Ishikawa (cell line): Measurements from ENCODE around the gene TCF7L2.

Experiments
- CEBPB ChIP-seq: IDR thresholded peaks from 2 replicates; pipeline ENCODE4 v1.6.1; 2012
- CREB1 ChIP-seq: IDR thresholded peaks from 2 replicates; pipeline ENCODE4 v1.6.1; 2012; ENCODE audit warnings: low read depth
- EGR1 ChIP-seq: IDR thresholded peaks from 2 replicates; pipeline ENCODE4 v1.6.1; 2012
- EP300 ChIP-seq: IDR thresholded peaks from 2 replicates; pipeline ENCODE4 v1.6.1; 2012; ENCODE audit warnings: borderline replicate concordance
- FOXM1 ChIP-seq: IDR thresholded peaks from 2 replicates; pipeline ENCODE4 v1.6.1; 2012; ENCODE audit warnings: low read depth, borderline replicate concordance
- MAX ChIP-seq: IDR thresholded peaks from 2 replicates; pipeline ENCODE4 v1.6.1; 2012
- NFIC ChIP-seq: IDR thresholded peaks from 2 replicates; pipeline ENCODE4 v1.6.1; 2012
- RAD21 ChIP-seq: IDR thresholded peaks from 2 replicates; pipeline ENCODE4 v1.6.1; 2012; ENCODE audit warnings: low read depth
- REST ChIP-seq: IDR thresholded peaks from 2 replicates; pipeline ENCODE4 v1.6.1; 2012; ENCODE audit warnings: low read depth, mild to moderate bottlenecking
- TAF1 ChIP-seq: IDR thresholded peaks from 2 replicates; pipeline ENCODE4 v1.6.1; 2012; ENCODE audit warnings: low read depth, mild to moderate bottlenecking
- TCF12 ChIP-seq: IDR thresholded peaks from 2 replicates; pipeline ENCODE4 v1.6.1; 2012; ENCODE audit warnings: low read depth
- TEAD4 ChIP-seq: IDR thresholded peaks from 2 replicates; pipeline ENCODE4 v1.6.1; 2012
- USF1 ChIP-seq: IDR thresholded peaks from 2 replicates; pipeline ENCODE4 v1.6.1; 2012
- YY1 ChIP-seq: IDR thresholded peaks from 2 replicates; pipeline ENCODE4 v1.6.1; 2012; ENCODE audit warnings: low read depth
- ZBTB7A ChIP-seq: IDR thresholded peaks from 2 replicates; pipeline ENCODE4 v1.6.1; 2012; ENCODE audit warnings: low read depth

TCF7L2 gene

GRCh38 chr10:113119801-113120200 lies 169.8 kb downstream of the TCF7L2 start:
- TF ChIP-seq MAX (no peak), RAD21 (no peak), CREB1 (no peak), CEBPB (no peak), YY1 (no peak), FOXM1 (no peak), TEAD4 (no peak), TAF1 (no peak), REST (no peak), NFIC (no peak), EGR1 (no peak), ZBTB7A (no peak), USF1 (no peak), TCF12 (no peak), EP300 (no peak)

GRCh38 chr10:113121153-113121552 lies 171.1 kb downstream of the TCF7L2 start:
- TF ChIP-seq ZBTB7A (no peak), USF1 (no peak), FOXM1 (no peak), EP300 (no peak), YY1 (no peak), TAF1 (no peak), EGR1 (no peak), RAD21 (no peak), NFIC (no peak), MAX (no peak), TCF12 (no peak), CEBPB (no peak), CREB1 (no peak), REST (no peak), TEAD4 (no peak)

GRCh38 chr10:113122947-113123346 lies 172.9 kb downstream of the TCF7L2 start:
- TF ChIP-seq EGR1 (no peak), MAX (no peak), TEAD4 (no peak), CREB1 (no peak), NFIC (no peak), USF1 (no peak), TCF12 (no peak), EP300 (no peak), ZBTB7A (no peak)

- TF ChIP-seq TAF1 (no peak), TEAD4 (no peak), CREB1 (no peak), TCF12 (no peak), REST (no peak), FOXM1 (no peak)
Observed at GRCh38 chr10:113124724-113125123, 174.7 kb downstream of the TCF7L2 start.
